OCI-LY1 (cell line): ENCODE measurements around the gene CEP76.

Experiments used
- EZH2 ChIP-seq: fragments of 200-600 bp; sonication (generic), shearing (Covaris generic); IDR thresholded peaks from 2 replicates; pipeline ENCODE4 v1.8.0; 2017; ENCODE audit warnings: borderline replicate concordance, mixed run types, mild to moderate bottlenecking, antibody characterized with exemption, low read length, moderate library complexity, mixed read lengths
- TF ChIP-seq, protein P1 (sequence below): fragments of 200-600 bp; sonication (generic), shearing (Covaris generic); IDR thresholded peaks from 2 replicates; pipeline ENCODE4 v1.5.1; 2017; ENCODE audit warnings: mild to moderate bottlenecking, antibody characterized with exemption, low read length, moderate library complexity, mixed read lengths

DNA sequence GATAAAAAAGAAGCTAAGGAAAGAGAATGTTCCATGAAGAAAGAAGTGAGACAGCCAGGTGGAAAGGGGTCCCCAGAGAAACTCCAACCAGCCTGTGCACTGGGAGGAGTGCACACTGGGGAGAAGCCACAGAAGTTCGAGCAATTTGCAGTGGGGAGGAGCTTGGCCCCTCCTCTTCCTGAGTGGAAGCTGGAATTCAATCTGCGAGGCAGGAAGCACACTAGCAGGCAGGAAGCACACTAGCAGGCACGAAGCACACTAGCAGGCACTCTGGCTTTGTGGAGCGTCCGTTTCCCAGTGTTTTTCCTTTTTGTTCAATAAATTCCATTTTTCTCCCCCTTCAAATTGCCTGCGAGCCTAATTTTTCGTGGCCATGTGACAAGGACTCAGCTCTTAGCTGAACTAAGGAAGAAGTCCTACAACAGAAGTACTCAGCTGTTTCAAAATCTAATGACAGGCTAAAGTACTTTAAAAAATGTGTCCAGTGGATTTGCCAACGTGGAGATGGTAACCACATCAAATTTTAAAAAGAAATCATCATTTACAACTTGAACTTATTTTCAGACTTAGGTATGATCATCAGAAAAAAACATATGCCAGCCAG is 23.2 kb downstream of the CEP76 start:
- TF ChIP-seq, protein P1, sequence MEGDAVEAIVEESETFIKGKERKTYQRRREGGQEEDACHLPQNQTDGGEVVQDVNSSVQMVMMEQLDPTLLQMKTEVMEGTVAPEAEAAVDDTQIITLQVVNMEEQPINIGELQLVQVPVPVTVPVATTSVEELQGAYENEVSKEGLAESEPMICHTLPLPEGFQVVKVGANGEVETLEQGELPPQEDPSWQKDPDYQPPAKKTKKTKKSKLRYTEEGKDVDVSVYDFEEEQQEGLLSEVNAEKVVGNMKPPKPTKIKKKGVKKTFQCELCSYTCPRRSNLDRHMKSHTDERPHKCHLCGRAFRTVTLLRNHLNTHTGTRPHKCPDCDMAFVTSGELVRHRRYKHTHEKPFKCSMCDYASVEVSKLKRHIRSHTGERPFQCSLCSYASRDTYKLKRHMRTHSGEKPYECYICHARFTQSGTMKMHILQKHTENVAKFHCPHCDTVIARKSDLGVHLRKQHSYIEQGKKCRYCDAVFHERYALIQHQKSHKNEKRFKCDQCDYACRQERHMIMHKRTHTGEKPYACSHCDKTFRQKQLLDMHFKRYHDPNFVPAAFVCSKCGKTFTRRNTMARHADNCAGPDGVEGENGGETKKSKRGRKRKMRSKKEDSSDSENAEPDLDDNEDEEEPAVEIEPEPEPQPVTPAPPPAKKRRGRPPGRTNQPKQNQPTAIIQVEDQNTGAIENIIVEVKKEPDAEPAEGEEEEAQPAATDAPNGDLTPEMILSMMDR, result no peak
- TF ChIP-seq EZH2, result no peak
